HL-60 (cell line): ENCODE measurements around the gene LCK.

Source experiments
- DNase-seq, 2 experiments: peaks; one replicate each; pipeline ENCODE4 v3.0.0-alpha.2; 2010 to 2020; ENCODE audit warnings: low read depth in 1 of 2, low spot score in 1 of 2
- H3K27ac ChIP-seq: fragments of 250-450 bp; sonication (Bioruptor Pico); replicated peaks from 2 replicates; pipeline ENCODE4 v1.5.1; 2020; ENCODE audit warnings: mild to moderate bottlenecking, moderate library complexity
- H3K27me3 ChIP-seq: fragments of 250-450 bp; sonication (Bioruptor Pico); 2 replicates; pipeline ENCODE4 v1.5.1; 2021; ENCODE audit warnings: mild to moderate bottlenecking, moderate library complexity; ENCODE audit not compliant: insufficient read depth, poor library complexity, severe bottlenecking
- H3K4me3 ChIP-seq: replicated peaks from 2 replicates; pipeline ENCODE4 v1.5.1; 2011; ENCODE audit warnings: mild to moderate bottlenecking, control low read depth, low read length; ENCODE audit not compliant: insufficient read depth
- CTCF ChIP-seq: IDR thresholded peaks from one replicate; pipeline ENCODE4 v1.5.1; 2011; ENCODE audit warnings: low read length, control low read depth, inconsistent platforms; ENCODE audit not compliant: insufficient read depth
- GABPA ChIP-seq: IDR thresholded peaks from 2 replicates; pipeline ENCODE4 v1.6.1; 2012; ENCODE audit warnings: low read depth
- POLR2AphosphoS5 ChIP-seq: IDR thresholded peaks from 2 replicates; pipeline ENCODE4 v1.6.1; 2012; ENCODE audit warnings: low read depth
- REST ChIP-seq: IDR thresholded peaks from 2 replicates; pipeline ENCODE4 v1.6.1; 2012; ENCODE audit warnings: low read depth; ENCODE audit not compliant: insufficient replicate concordance
- SPI1 ChIP-seq: IDR thresholded peaks from 2 replicates; pipeline ENCODE4 v1.6.1; 2012; ENCODE audit warnings: low read depth, mild to moderate bottlenecking, borderline replicate concordance

The LCK gene

GRCh38 chr1:32224285-32224684 is 26.8 kb upstream of the LCK start:
- no peak overlapping the region for H3K27ac ChIP-seq
- H3K27me3 ChIP-seq: no peaks in the 10 kb centered on the region
- TF ChIP-seq SPI1 (no peak), REST (no peak), CTCF (no peak), POLR2AphosphoS5 (no peak), GABPA (no peak)
- H3K4me3 ChIP-seq: no peak overlapping the region
- no peak for DNase-seq

GRCh38 chr1:32228771-32229170 is 22.3 kb upstream of the LCK start:
- Histone ChIP-seq H3K27me3 (no peaks in the 10 kb centered on the region), H3K4me3 (no peak overlapping the region), H3K27ac (no peak overlapping the region)
- TF ChIP-seq GABPA (no peak), SPI1 (no peak), REST (no peak), POLR2AphosphoS5 (no peak), CTCF (no peak)
- DNase-seq: no peak

- no peak for TF ChIP-seq GABPA
- TF ChIP-seq POLR2AphosphoS5: no peak
- no peak for TF ChIP-seq REST
- TF ChIP-seq SPI1: no peak
- TF ChIP-seq CTCF: no peak
- H3K27me3 ChIP-seq: no peaks in the 10 kb centered on the region
- no peak overlapping the region for H3K27ac ChIP-seq
- DNase-seq: no peak
- H3K4me3 ChIP-seq: no peak overlapping the region
Measured at GRCh38 chr1:32231843-32232432, 19.1 kb upstream of the LCK start.
